HCT116 (cell line): ENCODE data around the gene ANKZF1. TPM values are rescaled to one million over a fixed set of nuclear protein-coding genes. Genes with fewer than 3 reads are reported as not detected.

ENCODE experiments used
- ATAC-seq: fragments of 200-7000 bp; cut with Tn5 transposase; 2 replicates; pipeline ENCODE4 v1.9.1; 2020; ENCODE audit warnings: mild to moderate bottlenecking, moderate library complexity
- BruUV-seq: library from RNA; stranded (reverse); fragments of 400-500 nt; replicated peaks from 2 replicates; lab custom pipeline; 2021; lab: Mats Ljungman, UMichigan
- CTCF ChIA-PET: fragments of 300-600 bp; sonication (Branson Sonifier 250); formaldehyde crosslinking; loops from one replicate; lab custom pipeline; 2021; ENCODE audit warnings: antibody characterized with exemption; lab: Charles Lee
- POLR2A ChIA-PET: fragments of 300-600, 350-600 bp; sonication (Branson Sonifier 250); formaldehyde crosslinking; loops from one replicate; lab custom pipeline; 2021; ENCODE audit warnings: antibody characterized with exemption; lab: Charles Lee
- RAD21 ChIA-PET, 2 experiments: fragments of 300-600 bp; sonication (Branson Sonifier 250); formaldehyde crosslinking; loops; one replicate each; lab custom pipeline; 2023; ENCODE audit warnings: low total read pairs in 2 of 2; ENCODE audit not compliant: uncharacterized antibody in 2 of 2, unreplicated experiment in 2 of 2, low non-redundant PET in 1 of 2; lab: Charles Lee
- DNase-seq: peaks from one replicate; pipeline ENCODE4 v3.0.0-alpha.2; 2010; ENCODE audit warnings: low read depth, low spot score
- H2AFZ ChIP-seq: fragments of 200-600 bp; shearing (Covaris generic), sonication (generic); 2 replicates; pipeline ENCODE4 v1.6.1; 2017; ENCODE audit warnings: low read depth, mixed run types, mixed read lengths, antibody characterized with exemption, low read length; ENCODE audit not compliant: poor library complexity, severe bottlenecking
- H3K27ac ChIP-seq: 2 replicates; pipeline ENCODE4 v1.5.1; 2012; ENCODE audit warnings: low read depth, low read length
- H3K27me3 ChIP-seq: fragments of 200-600 bp; sonication (generic); 2 replicates; pipeline ENCODE4 v1.6.1; 2016; ENCODE audit warnings: mixed run types, low read length, mixed read lengths; ENCODE audit not compliant: insufficient read depth
- H3K36me3 ChIP-seq, 2 experiments: fragments of 200-500 bp in 1 of 2; fragments of 200-600 bp in 1 of 2; sonication (Bioruptor generic) in 1 of 2; sonication (generic) in 1 of 2; 2 replicates each; pipeline versions ENCODE4 v1.5.1 to v1.6.1; 2014 to 2016; ENCODE audit warnings: low read length in 2 of 2, inconsistent platforms in 1 of 2, mixed read lengths in 1 of 2, mixed run types in 1 of 2; ENCODE audit not compliant: insufficient read depth in 2 of 2, control insufficient read depth in 1 of 2
- H3K4me1 ChIP-seq, 2 experiments: fragments of 200-600 bp in 1 of 2; sonication (generic) in 1 of 2; 2 replicates each; pipeline versions ENCODE4 v1.5.1 to v1.6.1; 2012 to 2017; ENCODE audit warnings: low read length in 2 of 2, inconsistent platforms in 1 of 2, mild to moderate bottlenecking in 1 of 2, mixed read lengths in 1 of 2, mixed run types in 1 of 2, moderate library complexity in 1 of 2; ENCODE audit not compliant: insufficient read depth in 2 of 2, control insufficient read depth in 1 of 2
- H3K4me2 ChIP-seq: fragments of 200-600 bp; sonication (generic); 2 replicates; pipeline ENCODE4 v1.6.1; 2017; ENCODE audit warnings: mixed run types, low read length, mixed read lengths
- H3K4me3 ChIP-seq, 2 experiments: fragments of 200-600 bp in 1 of 2; sonication (generic) in 1 of 2; replicated peaks in 1 of 2; 2 replicates each; pipeline ENCODE4 v1.5.1; 2011 to 2016; ENCODE audit warnings: low read length in 2 of 2, control low read depth in 1 of 2, low read depth in 1 of 2, mild to moderate bottlenecking in 1 of 2, mixed read lengths in 1 of 2, mixed run types in 1 of 2
- H3K79me2 ChIP-seq: fragments of 200-600 bp; sonication (generic); 2 replicates; pipeline ENCODE4 v1.6.1; 2017; ENCODE audit warnings: mild to moderate bottlenecking, mixed run types, low read length, moderate library complexity, mixed read lengths; ENCODE audit not compliant: insufficient read depth
- H3K9ac ChIP-seq: fragments of 200-600 bp; sonication (generic); 2 replicates; pipeline ENCODE4 v1.6.1; 2016; ENCODE audit warnings: low read length, mixed read lengths
- H3K9me2 ChIP-seq: fragments of 200-600 bp; sonication (generic), shearing (Covaris generic); 2 replicates; pipeline ENCODE4 v1.6.1; 2017; ENCODE audit warnings: mixed run types, mild to moderate bottlenecking, moderate library complexity; ENCODE audit not compliant: insufficient read depth
- H3K9me3 ChIP-seq, 2 experiments: fragments of 200-500 bp in 1 of 2; fragments of 200-600 bp in 1 of 2; sonication (Bioruptor generic) in 1 of 2; sonication (generic) in 1 of 2; 2 replicates each; pipeline ENCODE4 v1.6.1; 2014 to 2017; ENCODE audit warnings: low read length in 2 of 2, mixed read lengths in 2 of 2, inconsistent platforms in 1 of 2, low read depth in 1 of 2, mild to moderate bottlenecking in 1 of 2, mixed run types in 1 of 2, moderate library complexity in 1 of 2; ENCODE audit not compliant: control insufficient read depth in 1 of 2, insufficient read depth in 1 of 2
- H4K20me1 ChIP-seq: fragments of 200-600 bp; sonication (generic), shearing (Covaris generic); 2 replicates; pipeline ENCODE4 v1.6.1; 2017; ENCODE audit warnings: mixed run types, mild to moderate bottlenecking, moderate library complexity; ENCODE audit not compliant: insufficient read depth
- CEBPB ChIP-seq: IDR thresholded peaks from 2 replicates; pipeline ENCODE4 v1.6.1; 2012; ENCODE audit warnings: low read depth
- EGR1 ChIP-seq: IDR thresholded peaks from 2 replicates; pipeline ENCODE4 v1.6.1; 2012; ENCODE audit warnings: low read depth
- ELF1 ChIP-seq: IDR thresholded peaks from 2 replicates; pipeline ENCODE4 v1.6.1; 2012; ENCODE audit warnings: low read depth, borderline replicate concordance
- EZH2 ChIP-seq: fragments of 200-600 bp; sonication (generic); IDR thresholded peaks from 2 replicates; pipeline ENCODE4 v1.6.1; 2017; ENCODE audit warnings: antibody characterized with exemption, mixed run types
- EZH2phosphoT487 ChIP-seq: fragments of 200-600 bp; IDR thresholded peaks from 2 replicates; pipeline ENCODE4 v1.6.1; 2018; ENCODE audit warnings: antibody characterized with exemption, borderline replicate concordance
- JUND ChIP-seq: IDR thresholded peaks from 2 replicates; pipeline ENCODE4 v1.6.1; 2012
- MAX ChIP-seq: IDR thresholded peaks from 2 replicates; pipeline ENCODE4 v1.6.1; 2012
- POLR2A ChIP-seq: IDR thresholded peaks from 2 replicates; pipeline ENCODE4 v1.7.0; 2011; ENCODE audit warnings: borderline replicate concordance; ENCODE audit not compliant: insufficient read depth, insufficient read length; ENCODE audit errors: extremely low read depth
- REST ChIP-seq: IDR thresholded peaks from 2 replicates; pipeline ENCODE4 v1.6.1; 2012; ENCODE audit warnings: low read depth
- SIN3A ChIP-seq: IDR thresholded peaks from 2 replicates; pipeline ENCODE4 v1.6.1; 2012; ENCODE audit warnings: low read depth
- SP1 ChIP-seq: IDR thresholded peaks from 2 replicates; pipeline ENCODE4 v1.6.1; 2012; ENCODE audit warnings: low read depth
- SRF ChIP-seq: IDR thresholded peaks from 2 replicates; pipeline ENCODE4 v1.6.1; 2012; ENCODE audit warnings: low read depth
- TCF7L2 ChIP-seq: IDR thresholded peaks from 2 replicates; pipeline ENCODE4 v1.7.0; 2011; ENCODE audit warnings: borderline replicate concordance, inconsistent platforms; ENCODE audit not compliant: insufficient read depth, insufficient read length; ENCODE audit errors: extremely low read depth
- ZBTB33 ChIP-seq: IDR thresholded peaks from 2 replicates; pipeline ENCODE4 v1.6.1; 2011; ENCODE audit warnings: mild to moderate bottlenecking, low read length, moderate library complexity; ENCODE audit not compliant: insufficient replicate concordance; ENCODE audit errors: extremely low read depth
- ZFX ChIP-seq: fragments of 450-650 bp; IDR thresholded peaks from 2 replicates; pipeline ENCODE4 v1.6.1; 2017
- ZNF274 ChIP-seq: fragments of 200-500 bp; sonication (Bioruptor generic); IDR thresholded peaks from 2 replicates; pipeline ENCODE4 v1.6.1; 2014; ENCODE audit warnings: mild to moderate bottlenecking, low read depth, low read length, inconsistent platforms
- intact Hi-C: fragments of 100-400 bp; cut with micrococcal nuclease; formaldehyde crosslinking; loops from 2 replicates; pipeline ENCODE4 v1.10.0; 2022
- total RNA-seq: library from RNA; stranded (reverse); gene quantifications from one replicate; pipeline ENCODE4 v1.2.1, GENCODE V29; 2021; ENCODE audit not compliant: unreplicated experiment
- TF ChIP-seq, protein P1 (sequence below), 3 experiments: fragments of 200-600 bp in 1 of 3; sonication (generic) in 1 of 3; IDR thresholded peaks in 2 of 3; conservative IDR thresholded peaks in 1 of 3; 2 replicates each; pipeline ENCODE4 v1.5.1; 2012 to 2017; ENCODE audit warnings: low read depth in 2 of 3, low read length in 2 of 3, antibody characterized with exemption in 1 of 3, borderline replicate concordance in 1 of 3, control low read depth in 1 of 3, mild to moderate bottlenecking in 1 of 3, mixed read lengths in 1 of 3, mixed run types in 1 of 3, moderate library complexity in 1 of 3; ENCODE audit not compliant: insufficient read depth in 1 of 3

The ANKZF1 gene
- total RNA-seq, 1 experiment from 2014 or later = 64.7 TPM

GRCh38 chr2:219215871-219216534 is 13.6 kb upstream of the ANKZF1 start:
- no peak for TF ChIP-seq ELF1
- TF ChIP-seq SRF = no peak
- TF ChIP-seq ZFX = no peak
- TF ChIP-seq JUND = no peak
- TF ChIP-seq, protein P1, sequence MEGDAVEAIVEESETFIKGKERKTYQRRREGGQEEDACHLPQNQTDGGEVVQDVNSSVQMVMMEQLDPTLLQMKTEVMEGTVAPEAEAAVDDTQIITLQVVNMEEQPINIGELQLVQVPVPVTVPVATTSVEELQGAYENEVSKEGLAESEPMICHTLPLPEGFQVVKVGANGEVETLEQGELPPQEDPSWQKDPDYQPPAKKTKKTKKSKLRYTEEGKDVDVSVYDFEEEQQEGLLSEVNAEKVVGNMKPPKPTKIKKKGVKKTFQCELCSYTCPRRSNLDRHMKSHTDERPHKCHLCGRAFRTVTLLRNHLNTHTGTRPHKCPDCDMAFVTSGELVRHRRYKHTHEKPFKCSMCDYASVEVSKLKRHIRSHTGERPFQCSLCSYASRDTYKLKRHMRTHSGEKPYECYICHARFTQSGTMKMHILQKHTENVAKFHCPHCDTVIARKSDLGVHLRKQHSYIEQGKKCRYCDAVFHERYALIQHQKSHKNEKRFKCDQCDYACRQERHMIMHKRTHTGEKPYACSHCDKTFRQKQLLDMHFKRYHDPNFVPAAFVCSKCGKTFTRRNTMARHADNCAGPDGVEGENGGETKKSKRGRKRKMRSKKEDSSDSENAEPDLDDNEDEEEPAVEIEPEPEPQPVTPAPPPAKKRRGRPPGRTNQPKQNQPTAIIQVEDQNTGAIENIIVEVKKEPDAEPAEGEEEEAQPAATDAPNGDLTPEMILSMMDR (IDR thresholded peaks at IDR 0.05 in 2 of 3, conservative IDR thresholded peaks at IDR 0.05 in 1 of 3; ENCODE audit: borderline replicate concordance in 1 of 3, insufficient read depth in 1 of 3, low read depth in 2 of 3, low read length in 2 of 3) = no peak
- no peak for TF ChIP-seq REST
- TF ChIP-seq EZH2phosphoT487 = no peak
- TF ChIP-seq TCF7L2 = no peak
- no peak for TF ChIP-seq SIN3A
- no peak for TF ChIP-seq ZNF274
- no peak for TF ChIP-seq POLR2A
- TF ChIP-seq MAX = no peak
- TF ChIP-seq ZBTB33 = no peak
- TF ChIP-seq EGR1 = no peak
- TF ChIP-seq SP1 = no peak
- no peak for TF ChIP-seq CEBPB
- TF ChIP-seq EZH2 = no peak
- Histone ChIP-seq H3K9ac (no peak overlapping the region), H3K27me3 (no peaks in the 10 kb centered on the region), H3K4me2 (no peak overlapping the region), H3K9me3 (no peaks in the 10 kb centered on the region), H3K4me3 (no peak overlapping the region), H3K36me3 (peaks cover 0 to 15% of the 10 kb centered on the region in 2 experiments; a peak in 1 of 4 replicates), H3K9me2 (no peaks in the 10 kb centered on the region), H3K79me2 (no peaks in the 10 kb centered on the region), H2AFZ (no peak overlapping the region), H3K4me1 (peaks cover 9 to 37% of the 10 kb centered on the region in 2 experiments; a peak in 3 of 4 replicates), H3K27ac (no peak overlapping the region), H4K20me1 (no peaks in the 10 kb centered on the region)
- RAD21 ChIA-PET = interaction anchor here in 1 of 2 experiments (0.6 kb wide), 1 partner anchor 9 kb away, joined by 9 read pairs; the partner anchor contains the start of gene ZFAND2B
- DNase-seq = no peak
- no peak for ATAC-seq
- POLR2A ChIA-PET = interaction anchor here (2.3 kb wide), 1 partner anchor 9 kb away, joined by 18 read pairs; the partner anchor contains the start of gene ZFAND2B
- intact Hi-C loops = no loop called here
- CTCF ChIA-PET = interaction anchor here (0.6 kb wide), 1 partner anchor 37 kb away, joined by 5 read pairs; no protein-coding TSS in a partner anchor
- no TSS peak for BruUV-seq
